CMK (cell line): ENCODE data around the gene FAF1.
A peak's percentile ranks its signal among the peaks of the same experiment; 100 is the strongest.

Experiments used
- DNase-seq: peaks from one replicate; pipeline ENCODE4 v3.0.0-alpha.2; 2010; ENCODE audit warnings: low read depth

The FAF1 gene

GRCh38 chr1:50634251-50634650 lies 325.8 kb downstream of the FAF1 start:
- DNase-seq = no peak

DNA sequence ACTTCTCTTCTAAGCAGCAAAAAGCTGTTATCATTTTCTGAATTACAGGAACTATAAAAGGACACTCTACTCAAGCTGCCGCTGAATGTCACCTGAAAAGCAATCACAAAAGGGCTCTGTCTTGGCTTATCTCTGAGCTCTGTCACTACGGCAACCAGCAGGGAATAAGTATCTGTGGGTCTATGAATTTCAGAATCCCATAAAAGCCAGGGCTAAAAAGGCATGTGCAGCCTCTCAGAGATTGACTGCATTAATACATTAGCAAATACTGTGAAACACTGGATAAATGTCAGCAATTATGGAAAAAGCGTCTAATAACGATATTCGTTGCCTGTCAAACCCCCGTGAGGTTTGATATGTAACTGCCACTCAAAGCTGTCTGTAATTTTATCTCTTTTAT lies 326.6 kb downstream of the FAF1 start:
- no peak for DNase-seq

GRCh38 chr1:50631161-50631560 lies 328.9 kb downstream of the FAF1 start:
- DNase-seq = no peak

- DNase-seq = no peak
Measured at GRCh38 chr1:50622259-50622658, 337.8 kb downstream of the FAF1 start.

- DNase-seq = no peak
Measured at GRCh38 chr1:50620680-50621329, 339.3 kb downstream of the FAF1 start.

- no peak for DNase-seq
Measured at GRCh38 chr1:50615036-50615750, 344.9 kb downstream of the FAF1 start.

- no peak for DNase-seq
Measured at GRCh38 chr1:50611675-50612074, 348.4 kb downstream of the FAF1 start.

DNA sequence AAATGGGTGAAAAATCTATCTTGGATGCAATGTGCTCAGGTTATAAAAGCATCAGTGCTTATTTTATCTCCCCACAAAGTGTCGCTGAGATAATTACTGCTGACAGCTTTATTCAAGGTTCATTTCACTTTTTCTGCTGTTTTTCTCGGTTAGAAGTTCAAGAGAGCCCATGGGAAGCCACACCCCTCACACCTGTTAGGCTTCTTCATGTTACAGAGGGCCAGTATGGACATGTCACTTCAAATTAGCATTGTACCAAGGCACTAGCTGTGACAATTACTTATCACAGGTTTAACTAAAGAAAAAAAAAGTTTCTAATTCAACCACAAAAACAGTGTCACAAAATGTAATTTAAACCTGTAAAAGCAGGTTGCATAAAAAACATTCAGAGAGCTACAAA lies 349.5 kb downstream of the FAF1 start:
- no peak for DNase-seq

GRCh38 chr1:50609508-50609907 lies 350.6 kb downstream of the FAF1 start:
- no peak for DNase-seq

DNA sequence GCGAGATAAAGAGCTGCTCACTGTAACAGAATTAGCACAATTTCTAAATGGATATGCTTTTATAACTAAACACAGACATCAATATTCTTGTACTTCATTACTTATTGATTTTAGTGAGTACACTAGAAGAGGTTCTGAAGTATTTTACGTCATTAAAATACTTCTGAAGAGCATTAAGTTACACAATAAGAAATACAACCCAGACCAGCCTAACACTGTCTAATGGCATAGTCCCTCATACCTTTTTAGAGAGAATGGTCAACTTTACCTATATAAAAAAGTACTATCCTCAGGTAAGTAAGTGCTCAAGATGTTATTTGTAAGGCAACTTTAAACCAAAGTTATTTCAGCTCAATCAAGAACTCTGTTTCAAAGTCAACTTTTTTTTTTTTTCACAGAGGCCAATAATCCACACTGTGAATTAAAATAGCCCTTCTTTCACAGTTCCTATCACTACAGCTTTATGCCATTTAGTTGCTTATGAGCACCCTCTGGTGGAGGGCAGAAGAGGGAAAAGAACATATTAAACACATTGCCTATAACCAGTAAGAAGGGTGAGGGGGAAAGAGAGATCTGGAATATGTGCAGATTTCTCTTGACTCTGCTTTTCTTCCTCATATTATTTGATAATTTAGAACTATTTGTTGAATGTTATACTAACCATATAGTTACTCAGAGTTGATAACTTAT lies 354.7 kb downstream of the FAF1 start:
- DNase-seq = peak; percentile 18

GRCh38 chr1:50604580-50604979 lies 355.5 kb downstream of the FAF1 start:
- no peak for DNase-seq

DNA sequence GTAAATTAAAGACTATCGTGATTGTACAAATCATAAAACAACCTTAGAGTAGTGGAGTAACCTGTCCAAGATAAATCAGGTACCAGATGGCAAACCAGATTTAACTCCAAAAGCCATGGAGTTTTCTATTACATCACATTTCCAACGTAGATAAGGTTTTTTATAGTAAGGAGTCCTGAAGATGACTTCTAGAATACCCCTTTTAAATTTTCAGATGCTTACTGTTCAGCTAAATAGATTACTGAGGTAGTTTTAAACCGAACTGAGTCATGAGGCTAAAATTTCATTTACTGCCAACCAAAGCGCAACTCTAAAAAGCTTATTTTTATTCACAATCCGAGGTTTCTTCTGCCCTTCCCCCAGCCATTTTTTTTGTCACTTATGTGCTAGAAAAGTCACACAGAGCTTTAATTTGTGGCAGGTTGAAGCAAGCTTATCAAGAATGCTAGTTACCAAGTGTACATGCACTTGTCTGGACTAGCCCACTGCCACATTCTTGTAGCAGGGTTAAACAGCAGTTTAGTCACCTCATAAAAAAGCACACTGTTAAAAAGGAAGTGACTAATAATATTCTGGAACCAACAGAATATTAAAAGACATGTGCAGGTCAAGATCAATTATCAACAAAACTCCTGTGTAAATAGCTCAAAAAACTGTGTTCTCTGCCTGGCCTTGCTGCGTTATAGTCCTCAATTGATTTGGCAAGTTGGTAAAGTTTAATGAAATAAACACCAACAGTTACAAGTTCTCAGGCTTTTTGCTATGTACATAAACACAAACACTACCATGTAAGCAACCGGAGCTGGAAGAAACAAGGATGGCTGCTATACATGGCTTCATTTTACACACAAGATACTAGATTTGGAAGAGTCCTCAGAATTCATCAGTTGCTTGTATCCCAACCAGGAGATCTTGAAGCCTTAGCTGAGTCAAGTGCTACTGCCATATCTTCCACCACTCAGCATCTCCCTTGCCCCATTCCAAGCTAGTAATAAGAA lies 356.5 kb downstream of the FAF1 start:
- DNase-seq = no peak

- no peak for DNase-seq
Measured at GRCh38 chr1:50599546-50599945, 360.5 kb downstream of the FAF1 start.

DNA sequence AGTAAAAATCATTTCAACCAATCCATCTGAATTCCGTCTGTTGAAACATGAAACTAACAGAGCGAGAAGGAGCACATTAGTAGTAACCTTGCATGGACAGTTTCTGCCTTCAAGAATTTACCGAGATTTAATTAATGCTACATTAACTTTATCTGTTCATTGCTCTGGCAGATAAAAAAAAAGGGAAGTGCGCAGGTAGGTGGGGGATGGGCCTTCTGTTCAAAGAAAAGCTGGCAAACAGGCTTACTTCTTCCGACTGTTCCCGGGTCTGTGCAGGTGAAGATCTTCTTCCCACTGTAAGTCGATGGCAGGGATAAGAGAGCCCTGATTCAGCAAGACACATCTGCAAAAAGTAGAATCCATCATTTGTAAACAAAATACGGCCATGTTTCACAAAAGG lies 364.2 kb downstream of the FAF1 start:
- DNase-seq = no peak

- no peak for DNase-seq
Measured at GRCh38 chr1:50593515-50593914, 366.6 kb downstream of the FAF1 start.

- no peak for DNase-seq
Measured at GRCh38 chr1:50591598-50591997, 368.5 kb downstream of the FAF1 start.

GRCh38 chr1:50582346-50582745 lies 377.7 kb downstream of the FAF1 start:
- DNase-seq = no peak

GRCh38 chr1:50570066-50570468 lies 390.0 kb downstream of the FAF1 start:
- no peak for DNase-seq

GRCh38 chr1:50568782-50569181 lies 391.3 kb downstream of the FAF1 start:
- no peak for DNase-seq

- no peak for DNase-seq
Measured at GRCh38 chr1:50566405-50566804, 393.7 kb downstream of the FAF1 start.

- no peak for DNase-seq
Measured at GRCh38 chr1:50564417-50564816, 395.6 kb downstream of the FAF1 start.

DNA sequence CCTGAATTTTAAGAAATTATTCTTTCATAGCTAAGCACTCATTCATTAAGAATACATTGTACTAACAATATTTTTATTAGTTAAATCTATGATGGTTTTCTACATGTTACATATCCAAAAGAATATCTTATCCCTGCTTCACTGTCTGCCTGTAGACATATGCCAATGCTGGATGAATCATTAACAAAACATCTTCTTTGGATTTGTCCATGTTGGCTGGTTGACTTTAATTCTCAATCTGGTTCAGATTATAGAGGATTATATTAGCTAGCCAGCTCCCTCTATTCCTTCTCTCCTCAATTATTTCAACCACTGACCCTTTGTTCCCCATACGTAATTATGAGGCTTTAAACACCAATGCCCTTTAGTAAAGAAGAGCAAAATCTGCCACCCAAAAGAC lies 398.0 kb downstream of the FAF1 start:
- DNase-seq = no peak
